SH-SY5Y (cell line): ENCODE results near the gene ENTPD8.

Experiments used
- GATA2 ChIP-seq: IDR thresholded peaks from 2 replicates; pipeline ENCODE4 v1.6.1; 2011; ENCODE audit warnings: mild to moderate bottlenecking, low read depth, low read length
- GATA3 ChIP-seq: IDR thresholded peaks from 2 replicates; pipeline ENCODE4 v1.6.1; 2011; ENCODE audit warnings: low read depth, mild to moderate bottlenecking, low read length, moderate library complexity

GRCh38 chr9:137441289-137441934 is at the start of gene ENTPD8:
- no peak for TF ChIP-seq GATA3
- TF ChIP-seq GATA2, result no peak
